Spinal cord (tissue), 10 donors: ENCODE results near the gene CFAP221. TPM values are rescaled to one million over a fixed set of nuclear protein-coding genes. Genes with fewer than 3 reads are reported as not detected.

Source experiments
- DNase-seq, 6 donors: peaks; one replicate each; pipeline versions ENCODE4 v3.0.0 to v3.0.0-alpha.2; 2013 to 2015; ENCODE audit warnings: low spot score in 6 of 6, low read depth in 4 of 6
- H3K27ac ChIP-seq: one replicate; pipeline ENCODE4 v1.5.1; 2013; ENCODE audit warnings: low read depth, low read length, control low read depth
- H3K27me3 ChIP-seq: one replicate; pipeline ENCODE4 v1.6.1; 2013; ENCODE audit warnings: low read length; ENCODE audit not compliant: control insufficient read depth, insufficient read depth
- H3K36me3 ChIP-seq: one replicate; pipeline ENCODE4 v1.6.1; 2013; ENCODE audit warnings: low read length; ENCODE audit not compliant: control insufficient read depth, insufficient read depth
- H3K4me1 ChIP-seq: one replicate; pipeline ENCODE4 v1.6.1; 2013; ENCODE audit warnings: low read length; ENCODE audit not compliant: control insufficient read depth, insufficient read depth
- H3K4me3 ChIP-seq: one replicate; pipeline ENCODE4 v1.5.1; 2013; ENCODE audit warnings: low read depth, low read length, control low read depth
- H3K9me3 ChIP-seq: one replicate; pipeline ENCODE4 v1.6.1; 2013; ENCODE audit warnings: low read length; ENCODE audit not compliant: control insufficient read depth, insufficient read depth
- WGBS: methylation state at CpG from one replicate; pipeline ENCODE4 v1.1.5; 2013; ENCODE audit warnings: missing lambda C conversion rate; ENCODE audit not compliant: insufficient coverage; 5-methylcytosine and 5-hydroxymethylcytosine counted together
- polyA plus RNA-seq, 2 donors: library from polyadenylated mRNA; unstranded; fragments of 120-200 nt; gene quantifications; one replicate each; pipeline ENCODE4 v1.2.1, GENCODE V29; 2013; ENCODE audit not compliant: insufficient read length in 2 of 2
- total RNA-seq, 2 donors: library from RNA; depleted of rRNA in 1 of 2; stranded (reverse); fragments of 120-200 nt in 1 of 2; fragments of >200 nt in 1 of 2; gene quantifications; one replicate each; pipeline versions ENCODE4 v1.2.3 to v1.2.4, GENCODE V29; 2013 to 2014
- donor health status: healthy.

Gene CFAP221
- total and polyA plus RNA-seq, 4 donors: 12.8 to 20.3 (median 15.7) TPM

DNA sequence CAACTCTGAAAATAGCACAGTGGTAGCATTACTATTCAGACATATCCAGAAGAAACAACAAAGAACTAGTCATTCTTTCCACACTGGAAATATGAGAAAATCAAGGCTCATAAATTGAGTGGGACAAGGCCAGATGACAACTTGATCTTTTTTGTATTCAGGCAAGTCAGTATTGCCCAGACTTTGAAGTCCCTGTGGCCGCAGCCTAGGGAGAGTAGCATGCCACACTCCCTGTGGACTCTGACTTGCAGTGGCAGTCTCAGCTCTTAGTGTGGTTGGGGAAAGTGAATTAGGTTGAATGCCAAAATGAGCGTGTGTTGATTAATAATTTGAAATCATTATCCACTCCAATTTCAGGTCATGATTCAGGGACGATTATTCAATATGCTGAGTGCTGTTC lies 81.0 kb downstream of the CFAP221 start:
- H3K36me3 ChIP-seq: no peaks in the 10 kb centered on the region
- no peaks in the 10 kb centered on the region for H3K27me3 ChIP-seq
- 96% methylated on average over 2 of the region's 3 CpGs for WGBS
- DNase-seq: no peak
- no peaks in the 10 kb centered on the region for H3K4me1 ChIP-seq
- no peak overlapping the region for H3K4me3 ChIP-seq
- peaks cover 3% of the 10 kb centered on the region for H3K9me3 ChIP-seq
- no peak overlapping the region for H3K27ac ChIP-seq

DNA sequence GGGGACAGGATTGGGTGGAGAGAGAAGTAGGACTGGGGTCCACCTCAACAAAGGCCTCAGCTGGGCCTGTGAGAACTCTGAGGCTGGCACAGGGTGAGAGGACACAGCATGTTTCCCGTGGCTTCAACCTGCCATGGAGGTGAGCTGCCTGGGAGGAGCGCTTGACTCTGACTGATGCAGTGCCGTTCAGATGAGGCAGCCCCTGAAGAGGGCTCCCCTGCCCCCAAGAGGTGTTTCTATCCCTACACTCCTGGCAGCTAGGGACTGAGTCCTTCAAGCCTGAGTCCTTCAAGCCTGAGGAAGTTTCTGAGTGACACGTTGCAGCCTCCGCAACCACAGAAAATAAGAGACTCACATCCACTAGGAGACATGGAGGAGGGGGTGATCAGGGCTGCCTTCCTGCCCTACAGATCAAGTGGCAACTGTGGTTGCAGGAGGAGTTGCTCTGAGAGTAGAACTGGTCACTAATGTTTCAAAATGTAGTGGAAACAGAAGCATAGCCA lies 85.1 kb downstream of the CFAP221 start:
- H3K27ac ChIP-seq: no peak overlapping the region
- peaks cover 3% of the 10 kb centered on the region for H3K9me3 ChIP-seq
- DNase-seq: no peak
- 74% methylated on average over 3 of the region's 5 CpGs for WGBS
- H3K27me3 ChIP-seq: no peaks in the 10 kb centered on the region
- H3K4me1 ChIP-seq: no peaks in the 10 kb centered on the region
- H3K36me3 ChIP-seq: no peaks in the 10 kb centered on the region
- no peak overlapping the region for H3K4me3 ChIP-seq

DNA sequence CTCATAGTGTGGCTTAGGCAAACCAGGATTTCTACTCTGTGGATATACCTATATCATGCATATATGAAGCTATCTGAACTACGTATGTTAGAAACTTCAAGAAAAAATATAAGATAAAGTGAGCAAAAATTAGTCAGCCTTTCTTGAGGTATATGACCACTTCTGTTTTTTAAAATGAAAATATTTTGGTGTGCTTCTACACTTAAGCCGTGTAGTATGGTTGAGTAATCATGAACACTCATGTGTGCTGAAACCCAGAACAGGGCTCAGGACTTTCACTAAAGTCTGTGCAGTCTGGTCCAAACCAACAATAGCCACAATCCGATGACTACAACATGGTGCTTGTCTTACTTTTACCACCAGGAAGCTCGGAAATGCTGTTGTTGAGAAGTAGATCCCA lies 85.9 kb downstream of the CFAP221 start:
- Histone ChIP-seq H3K4me3 (no peak overlapping the region), H3K36me3 (no peaks in the 10 kb centered on the region), H3K27me3 (no peaks in the 10 kb centered on the region), H3K9me3 (peaks cover 1% of the 10 kb centered on the region), H3K27ac (no peak overlapping the region), H3K4me1 (no peaks in the 10 kb centered on the region)
- DNase-seq: no peak
- 93% methylated on average over 2 of the region's 4 CpGs for WGBS

DNA sequence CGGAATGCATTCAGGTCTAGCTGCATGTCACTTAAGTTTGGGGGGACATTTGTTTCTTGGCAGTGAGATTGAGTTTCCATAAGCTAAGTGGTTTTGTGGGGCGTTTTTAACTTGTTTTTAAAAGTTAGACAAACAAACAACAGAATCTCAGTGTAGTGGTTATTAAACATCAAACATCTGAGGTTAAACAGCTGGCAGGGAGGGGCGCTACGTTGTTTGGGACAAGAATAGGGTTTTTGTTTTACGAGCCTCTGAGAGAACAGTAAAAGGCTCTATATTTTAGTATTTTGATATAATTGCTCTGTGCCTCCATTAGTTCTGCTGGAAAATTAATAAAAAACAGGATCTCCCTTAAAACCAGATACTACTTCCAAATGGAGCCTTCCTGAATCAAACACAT lies 93.1 kb downstream of the CFAP221 start:
- Histone ChIP-seq H3K4me1 (peaks cover 12% of the 10 kb centered on the region), H3K4me3 (no peak overlapping the region), H3K36me3 (no peaks in the 10 kb centered on the region), H3K9me3 (no peaks in the 10 kb centered on the region), H3K27ac (no peak overlapping the region), H3K27me3 (peaks cover 8% of the 10 kb centered on the region)
- no CpG with 5 or more reads among the region's 5 CpGs for whole genome bisulfite sequencing
- DNase-seq: no peak

DNA sequence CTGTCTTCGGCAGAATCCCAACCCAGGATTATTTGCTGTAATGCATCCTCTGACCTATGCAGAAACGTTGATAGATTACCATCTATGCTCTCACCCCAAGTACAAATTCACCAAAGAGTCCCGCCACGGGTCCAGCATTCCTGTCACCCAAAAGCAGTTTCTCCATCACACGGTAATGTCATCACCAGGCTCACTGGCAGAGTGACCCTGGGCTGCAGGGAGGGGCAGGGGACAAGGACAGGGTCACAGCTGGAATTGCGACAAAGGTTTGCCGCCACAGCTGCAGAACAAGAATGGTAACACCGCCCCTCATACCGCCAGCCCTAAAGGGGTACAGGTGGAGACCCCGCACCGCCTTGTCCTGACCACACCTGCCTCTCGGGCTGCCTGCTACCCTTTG lies 94.0 kb downstream of the CFAP221 start:
- no peaks in the 10 kb centered on the region for H3K9me3 ChIP-seq
- peaks cover 12% of the 10 kb centered on the region for H3K4me1 ChIP-seq
- 81% methylated on average over 12 of the region's 12 CpGs for WGBS
- H3K4me3 ChIP-seq: no peak overlapping the region
- peaks cover 8% of the 10 kb centered on the region for H3K27me3 ChIP-seq
- H3K27ac ChIP-seq: no peak overlapping the region
- no peak for DNase-seq
- H3K36me3 ChIP-seq: no peaks in the 10 kb centered on the region

DNA sequence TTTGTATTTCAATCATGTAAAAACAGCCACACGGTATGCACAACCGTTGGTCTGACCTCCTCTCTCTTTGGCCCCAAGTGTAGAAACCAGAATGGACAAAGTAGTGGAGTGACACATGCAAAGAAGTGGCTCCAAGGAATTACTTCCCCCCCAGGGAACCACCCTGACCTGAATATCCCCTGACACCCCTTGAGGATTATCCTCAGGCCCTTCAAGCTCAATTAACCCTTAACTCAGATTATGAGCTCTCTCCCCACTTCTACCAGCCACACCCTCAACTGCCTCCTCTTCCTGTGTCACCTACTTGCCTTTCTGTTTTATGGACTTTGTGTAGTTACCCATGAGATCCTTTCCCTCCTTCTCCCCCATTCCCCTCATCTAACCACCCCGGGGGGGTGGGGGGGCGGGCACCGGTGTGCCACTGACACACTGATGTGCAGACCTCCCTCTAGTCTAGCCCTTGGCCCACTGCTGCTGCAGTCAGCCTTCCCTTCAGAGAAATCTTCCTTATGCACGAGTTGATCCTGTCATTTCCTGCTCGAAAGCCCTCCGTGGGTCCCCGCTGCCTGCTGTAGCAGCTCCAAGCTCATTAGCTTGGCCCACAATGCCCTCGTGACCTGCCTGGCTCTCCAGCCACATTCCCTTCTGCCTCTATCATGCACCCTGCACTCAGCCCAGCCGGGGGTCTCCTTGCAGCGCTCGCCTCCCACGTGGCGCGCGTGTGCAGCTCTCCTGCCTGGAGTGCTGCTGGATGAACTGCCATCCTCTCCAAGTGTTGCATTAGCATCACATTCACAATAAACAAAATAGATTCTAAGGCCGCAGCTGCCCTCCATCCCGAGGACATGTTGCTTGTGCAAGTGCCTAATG lies 94.7 kb downstream of the CFAP221 start:
- WGBS: 13% methylated on average over 16 of the region's 19 CpGs
- H3K4me1 ChIP-seq: peaks cover 12% of the 10 kb centered on the region
- DNase-seq: peak in 3 of 6 donors; percentile 15 to 74 (median 67)
- no peak overlapping the region for H3K4me3 ChIP-seq
- H3K27me3 ChIP-seq: peaks cover 8% of the 10 kb centered on the region
- no peaks in the 10 kb centered on the region for H3K36me3 ChIP-seq
- no peak overlapping the region for H3K27ac ChIP-seq
- H3K9me3 ChIP-seq: no peaks in the 10 kb centered on the region

DNA sequence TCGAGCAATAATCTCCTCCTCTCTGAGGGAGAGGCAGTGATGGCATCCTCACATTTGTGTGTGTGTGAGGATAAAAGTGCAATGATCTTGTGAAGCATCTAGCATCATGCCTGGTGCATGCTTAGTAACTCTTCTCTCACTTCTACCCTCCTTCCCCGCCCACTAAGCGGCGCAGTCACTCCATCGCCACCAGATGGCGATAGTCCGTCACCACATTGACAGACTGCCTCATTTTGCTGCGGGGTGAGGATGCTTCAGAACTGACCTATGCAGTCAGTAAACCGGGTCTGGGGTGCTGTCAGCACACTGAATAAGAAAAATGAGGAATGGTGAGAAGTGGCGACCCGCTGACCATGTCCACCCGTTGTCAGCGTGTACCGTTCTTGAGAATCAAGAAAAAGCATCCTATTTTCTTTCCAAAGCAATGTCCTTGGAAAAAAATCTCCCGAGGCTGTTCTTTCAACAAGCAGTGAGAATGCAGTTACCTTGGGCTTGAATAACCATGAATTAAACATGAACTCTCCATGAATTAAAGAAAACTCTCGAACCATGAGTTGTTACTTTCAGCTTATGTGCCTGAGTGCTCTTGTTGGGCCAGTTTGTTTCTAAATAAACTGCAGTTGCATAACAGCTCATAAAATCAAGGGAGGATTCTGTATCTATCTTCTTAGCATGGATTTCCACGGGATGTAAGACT lies 97.5 kb downstream of the CFAP221 start:
- H3K27ac ChIP-seq: no peak overlapping the region
- H3K4me3 ChIP-seq: no peak overlapping the region
- H3K9me3 ChIP-seq: no peaks in the 10 kb centered on the region
- H3K4me1 ChIP-seq: peaks cover 12% of the 10 kb centered on the region
- under 1% methylated on average over 13 of the region's 17 CpGs for WGBS
- peaks cover 8% of the 10 kb centered on the region for H3K27me3 ChIP-seq
- peak; percentile 68 to 95 (median 80) for DNase-seq
- no peaks in the 10 kb centered on the region for H3K36me3 ChIP-seq

DNA sequence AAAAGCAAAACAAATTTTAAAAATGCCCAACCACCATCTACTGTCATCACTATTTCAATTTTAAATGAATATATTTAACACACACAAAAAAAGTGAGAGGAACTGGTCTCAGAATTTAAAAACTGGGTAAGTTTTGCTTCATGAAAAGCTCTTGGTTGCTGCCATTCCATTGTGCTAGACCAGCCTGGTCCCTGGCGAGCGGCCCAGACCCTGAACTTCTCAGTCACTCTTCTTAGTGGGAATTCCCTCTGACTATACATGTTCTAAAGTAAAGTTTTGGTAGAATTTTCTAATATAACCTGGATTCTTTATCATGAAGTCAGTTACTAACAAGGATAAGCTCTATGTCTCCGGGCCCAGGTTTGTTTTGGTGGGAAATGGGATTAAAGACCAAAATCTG lies 99.9 kb downstream of the CFAP221 start:
- Histone ChIP-seq H3K4me3 (no peak overlapping the region), H3K27me3 (no peaks in the 10 kb centered on the region), H3K4me1 (peaks cover 3% of the 10 kb centered on the region), H3K36me3 (no peaks in the 10 kb centered on the region), H3K27ac (no peak overlapping the region), H3K9me3 (no peaks in the 10 kb centered on the region)
- peak in 1 of 6 donors; percentile 45 for DNase-seq
- WGBS: 100% methylated on average over 1 of the region's 3 CpGs

DNA sequence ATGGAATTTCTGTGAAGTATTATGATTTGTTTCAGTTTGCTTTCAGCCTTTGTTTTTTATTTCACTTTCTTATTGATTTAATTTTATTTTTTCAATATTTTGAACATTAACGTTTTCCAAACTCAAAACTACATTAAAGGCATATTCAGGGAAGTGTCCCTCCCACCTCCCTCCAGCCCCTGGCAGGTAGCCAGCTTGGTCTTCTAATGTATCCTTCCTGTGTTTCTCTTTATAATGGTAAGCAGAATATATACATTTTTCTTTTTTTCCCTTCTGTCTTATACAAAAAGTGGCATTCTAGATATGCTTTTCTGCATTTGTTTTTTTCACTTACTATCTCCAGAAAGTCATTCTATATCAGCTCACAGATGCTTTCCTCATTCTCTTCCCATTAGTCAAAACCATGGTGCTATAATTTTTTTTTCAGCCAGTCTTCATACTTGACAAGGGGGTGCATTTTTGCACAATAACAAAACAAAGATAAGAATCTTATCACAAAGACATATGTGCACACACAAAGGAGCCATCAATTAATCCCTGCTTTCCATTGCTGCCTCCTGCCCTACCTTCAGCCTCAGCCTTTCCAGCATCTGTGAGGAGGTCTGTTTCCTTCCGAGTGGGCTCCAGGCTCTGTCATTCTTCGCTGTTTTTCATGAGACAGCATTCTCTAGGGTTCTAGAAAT lies 101.1 kb downstream of the CFAP221 start:
- Histone ChIP-seq H3K9me3 (no peaks in the 10 kb centered on the region), H3K4me3 (no peak overlapping the region), H3K4me1 (no peaks in the 10 kb centered on the region), H3K36me3 (no peaks in the 10 kb centered on the region), H3K27ac (no peak overlapping the region), H3K27me3 (no peaks in the 10 kb centered on the region)
- WGBS: no CpG with 5 or more reads among the region's 3 CpGs
- peak in 1 of 6 donors; percentile 19 for DNase-seq
